Measurements from ENCODE around the gene PLXDC2.

DNA sequence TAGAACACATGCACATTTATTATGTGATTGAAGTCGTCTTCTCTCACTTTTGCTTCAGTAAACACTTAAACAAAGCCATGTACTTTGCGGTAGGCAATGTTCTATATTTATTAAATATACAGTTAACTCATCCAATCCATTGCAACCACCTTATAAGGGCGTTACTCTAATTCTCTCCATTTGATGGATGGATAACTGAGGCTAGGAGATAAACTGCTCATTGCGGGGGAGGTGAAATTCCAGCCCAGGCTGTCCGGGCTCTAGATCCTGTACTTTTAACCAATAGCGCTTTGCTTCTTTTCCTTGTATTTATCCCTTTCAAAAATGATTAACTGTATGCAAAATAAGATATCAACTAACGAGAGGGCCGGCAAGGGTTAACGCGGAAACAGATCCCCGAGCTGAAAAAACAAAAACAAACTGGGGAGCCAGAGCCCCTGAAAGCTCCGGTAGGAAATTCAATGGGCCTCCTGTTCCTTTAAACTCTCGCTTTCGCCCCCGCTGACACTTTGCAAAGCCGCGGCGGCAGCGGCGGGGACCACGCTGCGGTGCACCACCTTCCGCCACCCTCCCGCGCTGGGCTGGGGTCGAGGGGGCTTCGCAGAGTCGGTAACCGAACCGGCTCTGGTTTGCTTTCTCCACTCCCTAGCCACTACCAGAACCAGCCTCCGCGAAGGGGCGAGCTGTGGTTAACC lies 1.0 kb upstream of the PLXDC2 start:
- TF ChIP-seq SP1 (IDR thresholded peaks at IDR 0.05) (no peak), ZNF384 (IDR thresholded peaks at IDR 0.05) (no peak), NFRKB (IDR thresholded peaks at IDR 0.05) (no peak), ARNT (IDR thresholded peaks at IDR 0.05) (no peak), CTBP1 (IDR thresholded peaks at IDR 0.05; ENCODE audit: borderline replicate concordance) (no peak), ELF4 (IDR thresholded peaks at IDR 0.05) (no peak), SUZ12 (IDR thresholded peaks at IDR 0.05) (no peak), TARDBP (IDR thresholded peaks at IDR 0.05) (no peak), L3MBTL2 (conservative IDR thresholded peaks at IDR 0.05) (peak; percentile 82), FOXM1 (IDR thresholded peaks at IDR 0.05; ENCODE audit: borderline replicate concordance) (0 out of 2 replicates have a peak, but pooled peaks have one; percentile 4), BHLHE40 (IDR thresholded peaks at IDR 0.05; ENCODE audit: borderline replicate concordance) (no peak)
